Activated CD4-positive, alpha-beta T cell treated with anti-CD3 and anti-CD28 coated beads, Interleukin-2, Interleukin-4, amounts not matched to agents 100 ng/mL and 50 ng/mL, durations not matched to agents 16 hours and 8 hours (primary cell): ENCODE results near the gene VPS35.
A peak's percentile ranks its signal among the peaks of the same experiment; 100 is the strongest.

Source experiments
- DNase-seq: peaks from one replicate; pipeline ENCODE4 v3.0.0-alpha.2; 2020; ENCODE audit warnings: low spot score

Gene VPS35

GRCh38 chr16:46688654-46689364 is at the start of gene VPS35:
Gene VPS35 (minus strand): TSS chr16:46689178. CDS start chr16:46689133, 45 bp downstream.
- DNase-seq, result peak; percentile 100

GRCh38 chr16:46737621-46738214 is 48.7 kb upstream of the VPS35 start:
- DNase-seq, result no peak

- no peak for DNase-seq
Measured at GRCh38 chr16:46736695-46737094, 47.7 kb upstream of the VPS35 start.

- no peak for DNase-seq
Measured at GRCh38 chr16:46733319-46733830, 44.4 kb upstream of the VPS35 start.

DNA sequence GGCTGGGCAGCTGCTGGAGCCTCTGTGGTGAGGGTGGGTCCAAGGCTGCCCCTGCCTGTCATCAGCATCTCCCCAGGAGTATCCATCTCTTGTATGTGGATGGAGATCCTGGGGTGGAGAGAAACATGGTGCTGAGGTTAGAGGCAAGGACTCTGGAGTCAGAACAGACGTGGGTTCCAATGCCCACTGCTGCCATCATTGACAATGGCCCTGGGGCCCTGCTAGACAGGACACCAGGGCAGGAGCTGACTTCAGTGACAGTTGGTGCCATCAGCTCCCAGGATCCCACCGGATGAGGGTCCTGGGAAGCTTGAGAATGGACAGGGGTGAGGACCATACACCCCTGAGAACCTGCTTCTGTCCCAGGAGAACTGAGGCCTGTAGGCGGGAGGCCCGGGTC is 43.6 kb upstream of the VPS35 start:
- DNase-seq, result no peak

- DNase-seq, result no peak
Measured at GRCh38 chr16:46731691-46732555, 42.9 kb upstream of the VPS35 start.

GRCh38 chr16:46730801-46731690 is 42.1 kb upstream of the VPS35 start:
- DNase-seq, result no peak

DNA sequence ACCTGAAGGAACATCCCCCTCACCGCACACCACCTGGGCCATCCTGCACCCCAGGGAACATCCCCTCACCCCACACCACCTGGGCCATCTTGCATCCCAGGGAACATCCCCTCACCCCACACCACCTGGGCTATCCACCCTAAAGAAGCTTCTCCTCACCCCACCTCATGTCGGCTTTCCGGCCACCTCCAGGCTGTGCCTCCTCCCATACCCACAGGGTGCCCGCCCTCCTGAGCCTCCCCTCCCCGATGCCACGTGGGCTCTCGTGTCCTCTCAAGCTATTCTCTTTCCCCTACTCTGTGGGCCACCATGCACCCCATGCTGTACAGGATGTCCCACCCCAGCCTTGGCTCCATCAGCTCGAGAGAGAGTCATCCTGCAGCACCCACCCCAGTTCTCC is 41.1 kb upstream of the VPS35 start:
- no peak for DNase-seq

DNA sequence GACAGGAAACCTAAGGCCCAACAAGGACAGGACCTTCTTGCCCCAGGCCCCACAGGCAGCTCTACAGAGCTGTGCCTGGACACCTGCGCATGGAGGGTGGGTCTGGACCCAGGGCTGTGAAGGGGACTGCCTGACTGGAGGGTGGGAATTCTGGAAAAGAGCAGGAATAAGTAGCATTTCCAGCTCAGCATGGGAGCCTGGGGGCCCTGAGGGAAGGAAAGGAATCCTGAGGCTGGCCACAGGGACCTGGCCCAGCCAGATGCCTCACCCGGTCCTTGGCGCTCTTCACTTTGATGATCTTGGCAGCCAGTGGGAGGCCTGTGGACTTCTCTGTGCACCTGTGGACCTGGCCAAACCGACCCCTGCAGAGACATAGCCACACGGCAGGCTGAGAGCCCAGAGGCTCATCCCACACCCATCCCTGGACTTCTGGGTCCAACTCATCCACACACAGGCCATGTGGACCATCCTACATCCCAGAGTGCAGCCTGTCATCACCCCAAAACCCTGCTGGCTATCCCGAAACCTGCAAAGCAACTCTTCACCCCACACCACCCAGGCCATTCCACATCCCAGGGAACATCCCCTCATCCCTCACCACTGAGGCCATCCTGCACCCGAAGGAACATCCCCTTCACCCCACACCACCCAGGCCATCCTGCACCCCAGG is 40.5 kb upstream of the VPS35 start:
- DNase-seq, result no peak

GRCh38 chr16:46728806-46729205 is 39.8 kb upstream of the VPS35 start:
- no peak for DNase-seq

GRCh38 chr16:46727630-46728029 is 38.7 kb upstream of the VPS35 start:
- no peak for DNase-seq

- DNase-seq, result no peak
Measured at GRCh38 chr16:46727184-46727583, 38.2 kb upstream of the VPS35 start.

DNA sequence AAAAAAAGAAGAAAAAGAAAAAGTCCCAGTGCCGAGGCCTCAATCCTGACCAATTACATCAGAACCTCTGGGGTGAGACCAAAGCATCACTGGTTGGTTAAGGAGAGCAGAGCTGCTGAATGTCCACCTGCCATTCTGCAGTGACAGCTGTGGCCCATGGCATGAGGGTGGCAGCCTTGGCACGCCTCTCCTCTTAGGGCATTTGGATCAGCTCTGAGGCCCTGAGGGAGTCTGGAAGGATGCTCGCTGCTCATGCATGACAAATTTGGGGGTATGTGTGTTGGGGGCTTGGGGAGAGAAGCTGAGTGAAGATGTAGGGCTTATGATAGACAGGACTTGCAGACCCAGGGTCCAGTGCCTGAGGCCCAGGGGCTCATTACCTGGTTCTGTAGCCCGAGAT is 32.9 kb upstream of the VPS35 start:
- no peak for DNase-seq

DNA sequence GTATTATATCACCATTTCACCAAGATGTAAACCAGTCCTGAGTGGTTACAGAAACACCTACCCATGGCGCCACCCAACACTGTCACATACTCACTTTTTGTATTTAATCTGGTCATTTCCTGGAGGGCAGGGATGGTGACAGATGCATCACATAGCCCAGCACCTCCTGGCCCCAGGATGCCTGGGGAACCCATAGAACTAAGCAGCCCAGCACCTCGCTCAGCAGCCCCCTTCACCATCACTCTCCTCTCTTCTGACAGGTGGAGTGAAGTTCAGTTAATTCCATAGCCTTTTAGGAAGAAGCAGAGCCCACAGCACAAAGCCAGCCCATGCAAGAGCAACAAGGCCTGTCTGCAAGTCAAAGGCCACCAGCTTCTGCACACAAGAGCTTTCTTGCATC is 31.6 kb upstream of the VPS35 start:
- DNase-seq, result no peak

DNA sequence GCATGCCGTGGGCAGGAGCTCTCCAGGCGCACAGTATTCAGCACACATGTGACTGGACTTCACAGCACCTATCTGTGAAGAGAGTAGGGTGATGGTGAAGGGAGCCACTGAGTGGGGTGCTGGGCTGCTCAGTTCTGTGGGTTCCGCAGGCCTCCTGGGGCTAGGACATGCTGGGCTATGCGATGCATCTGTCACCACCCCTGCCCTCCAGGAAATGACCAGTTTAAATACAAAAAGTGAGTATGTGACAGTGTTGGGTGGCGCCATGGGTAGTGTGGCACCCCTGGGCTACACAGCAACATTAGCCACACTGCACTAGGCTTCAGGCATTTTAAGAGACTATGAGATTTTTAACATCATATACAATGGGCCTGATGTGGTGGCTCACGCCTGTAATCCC is 30.6 kb upstream of the VPS35 start:
- no peak for DNase-seq

- no peak for DNase-seq
Measured at GRCh38 chr16:46718214-46718613, 29.2 kb upstream of the VPS35 start.

DNA sequence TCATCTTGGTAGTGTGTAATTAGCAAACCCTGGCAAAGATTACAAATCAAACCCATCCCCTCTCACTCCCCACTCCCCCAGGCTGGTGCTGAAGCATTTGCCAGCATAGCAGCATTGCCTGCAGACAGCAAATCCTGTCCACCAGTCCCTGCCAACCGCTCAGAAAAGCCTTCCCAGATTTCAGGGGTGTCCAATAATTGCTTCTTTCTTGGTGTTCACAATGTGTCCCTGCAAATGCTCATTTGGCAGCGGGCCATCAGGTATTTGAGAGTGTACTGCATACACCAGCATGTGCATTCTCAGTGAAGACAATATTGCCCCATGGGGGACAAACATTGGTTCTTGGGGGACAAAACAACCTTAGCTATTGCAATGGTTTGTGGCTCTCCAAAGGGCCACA is 28.7 kb upstream of the VPS35 start:
- no peak for DNase-seq

DNA sequence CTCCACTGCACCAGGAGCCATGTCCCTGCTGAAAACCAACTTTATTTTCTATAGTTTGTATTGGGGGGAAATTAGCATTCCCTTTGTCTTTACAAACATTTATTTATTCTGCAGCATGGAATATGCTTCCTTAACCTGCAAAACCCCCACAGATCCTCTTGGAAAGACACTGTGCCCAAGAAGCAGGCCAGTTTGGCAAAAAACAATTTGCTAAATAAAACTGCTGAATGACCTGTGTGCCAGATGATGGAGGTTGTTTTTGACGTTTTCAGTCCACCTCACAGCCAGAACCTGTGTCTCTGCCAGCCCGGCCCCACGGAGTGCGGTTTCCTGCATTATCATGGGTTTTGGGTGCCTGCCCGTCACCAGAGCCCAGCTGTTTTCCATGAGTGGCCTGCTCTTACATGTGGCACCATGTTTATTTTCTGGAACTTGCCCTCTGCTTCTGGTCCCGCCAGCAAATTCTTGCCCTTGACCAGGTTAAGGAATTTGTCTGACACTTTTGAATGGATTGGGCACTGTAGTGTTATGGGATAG is 26.9 kb upstream of the VPS35 start:
- DNase-seq, result no peak

- no peak for DNase-seq
Measured at GRCh38 chr16:46714797-46715591, 26.0 kb upstream of the VPS35 start.

GRCh38 chr16:46713634-46714033 is 24.7 kb upstream of the VPS35 start:
- DNase-seq, result no peak
